Endothelial cell (in vitro differentiated cells): ENCODE results near the gene PAFAH1B1. TPM values are rescaled to one million over a fixed set of nuclear protein-coding genes. Genes with fewer than 3 reads are reported as not detected.

Source experiments
- DNase-seq: peaks from one replicate; pipeline ENCODE4 v3.0.0; 2021; ENCODE audit warnings: low spot score
- H3K27ac Mint-ChIP-seq: one replicate; pipeline ENCODE4 v1.8.0; 2021; ENCODE audit warnings: mixed read lengths, inconsistent platforms; ENCODE audit not compliant: unreplicated experiment
- H3K27me3 Mint-ChIP-seq: one replicate; pipeline ENCODE4 v1.8.0; 2021; ENCODE audit warnings: mild to moderate bottlenecking, moderate library complexity, mixed read lengths, inconsistent platforms; ENCODE audit not compliant: unreplicated experiment
- H3K36me3 Mint-ChIP-seq: one replicate; pipeline ENCODE4 v1.8.0; 2021; ENCODE audit warnings: mild to moderate bottlenecking, low read depth, mixed read lengths, inconsistent platforms; ENCODE audit not compliant: unreplicated experiment
- H3K4me1 Mint-ChIP-seq: one replicate; pipeline ENCODE4 v1.8.0; 2021; ENCODE audit warnings: mild to moderate bottlenecking, mixed read lengths, inconsistent platforms; ENCODE audit not compliant: unreplicated experiment
- H3K4me3 Mint-ChIP-seq: one replicate; pipeline ENCODE4 v1.8.0; 2021; ENCODE audit warnings: mild to moderate bottlenecking, mixed read lengths, inconsistent platforms; ENCODE audit not compliant: unreplicated experiment
- H3K9me3 Mint-ChIP-seq: one replicate; pipeline ENCODE4 v1.8.0; 2021; ENCODE audit warnings: mixed read lengths, inconsistent platforms; ENCODE audit not compliant: unreplicated experiment
- CTCF ChIP-seq: fragments of 200-600 bp; sonication (generic); IDR thresholded peaks from one replicate; pipeline ENCODE4 v1.5.0; 2021; ENCODE audit warnings: antibody characterized with exemption; ENCODE audit not compliant: unreplicated experiment
- total RNA-seq: library from RNA; stranded (reverse); fragmentation: NEBNext Ultra II Directional; extraction: Animal tissue kit (Norgen Biotek cat#: 25700); gene quantifications from one replicate; pipeline ENCODE4 v1.2.1, GENCODE V29; 2021; ENCODE audit not compliant: unreplicated experiment

The PAFAH1B1 gene
- total RNA-seq, 1 donor from 2014 or later: 141 TPM

GRCh38 chr17:2703181-2703580, 109.7 kb downstream of the PAFAH1B1 start:
- no peak for TF ChIP-seq CTCF
- Mint-ChIP-seq H3K4me1 (peaks cover 3% of the 10 kb centered on the region), H3K36me3 (peaks cover 12% of the 10 kb centered on the region), H3K4me3 (no peak overlapping the region), H3K27me3 (peaks cover 4% of the 10 kb centered on the region), H3K9me3 (no peaks in the 10 kb centered on the region), H3K27ac (no peak overlapping the region)
- DNase-seq: no peak

DNA sequence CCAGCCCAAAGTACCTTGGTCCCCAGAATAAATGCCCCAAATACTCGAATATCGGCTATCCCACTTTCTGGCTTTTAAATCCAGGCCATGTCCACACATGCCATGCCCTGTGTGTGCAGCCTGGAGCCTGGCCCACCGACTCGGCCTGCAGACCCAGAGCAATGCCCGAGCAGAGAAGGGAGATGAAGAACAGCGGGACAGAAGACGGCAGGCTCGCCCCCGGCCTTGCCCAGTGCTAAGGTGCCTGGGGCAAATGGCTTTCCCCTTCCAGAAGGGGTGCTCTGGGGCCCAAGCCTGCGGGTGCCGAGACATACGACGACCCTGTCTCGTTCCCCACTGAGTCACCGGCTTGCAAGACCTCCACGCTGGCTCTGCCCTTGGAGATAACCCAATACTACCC, 110.2 kb downstream of the PAFAH1B1 start:
- Mint-ChIP-seq H3K36me3 (peaks cover 12% of the 10 kb centered on the region), H3K27me3 (peaks cover 7% of the 10 kb centered on the region), H3K4me1 (peaks cover 3% of the 10 kb centered on the region), H3K27ac (no peak overlapping the region), H3K4me3 (no peak overlapping the region), H3K9me3 (no peaks in the 10 kb centered on the region)
- no peak for DNase-seq
- TF ChIP-seq CTCF: no peak

- Mint-ChIP-seq H3K36me3 (peaks cover 12% of the 10 kb centered on the region), H3K27ac (no peak overlapping the region), H3K4me1 (peaks cover 3% of the 10 kb centered on the region), H3K27me3 (peaks cover 8% of the 10 kb centered on the region), H3K9me3 (no peaks in the 10 kb centered on the region), H3K4me3 (no peak overlapping the region)
- DNase-seq: no peak
- TF ChIP-seq CTCF: no peak
These were observed 110.8 kb downstream of the PAFAH1B1 start for GRCh38 chr17:2704031-2704889.

GRCh38 chr17:2704890-2705248, 111.4 kb downstream of the PAFAH1B1 start:
- peak overlapping the region; percentile 37 for H3K4me3 Mint-ChIP-seq
- peaks cover 12% of the 10 kb centered on the region for H3K36me3 Mint-ChIP-seq
- TF ChIP-seq CTCF: no peak
- H3K27me3 Mint-ChIP-seq: peaks cover 11% of the 10 kb centered on the region
- H3K27ac Mint-ChIP-seq: no peak overlapping the region
- DNase-seq: no peak
- H3K9me3 Mint-ChIP-seq: no peaks in the 10 kb centered on the region
- H3K4me1 Mint-ChIP-seq: peaks cover 5% of the 10 kb centered on the region

DNA sequence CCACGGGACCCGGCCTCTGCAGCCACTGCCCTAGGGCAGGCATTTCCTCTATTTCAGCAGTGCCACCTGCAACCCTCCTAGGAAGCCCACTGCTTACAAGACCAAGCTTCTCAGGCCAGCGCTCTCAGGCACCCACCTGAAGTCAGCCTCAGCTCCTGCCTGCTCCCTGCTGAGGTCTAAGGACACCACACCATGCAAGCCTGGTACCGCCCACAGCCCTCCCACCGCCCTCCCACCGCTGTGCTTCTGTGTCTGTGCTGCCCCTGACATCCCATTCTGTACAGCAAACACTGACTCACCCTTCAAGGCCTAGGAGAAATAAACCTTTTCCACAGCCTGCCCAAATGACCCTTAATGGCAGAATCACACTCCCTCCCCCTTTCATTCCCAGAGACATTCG, 111.8 kb downstream of the PAFAH1B1 start:
- H3K9me3 Mint-ChIP-seq: no peaks in the 10 kb centered on the region
- peaks cover 10% of the 10 kb centered on the region for H3K36me3 Mint-ChIP-seq
- DNase-seq: no peak
- peaks cover 9% of the 10 kb centered on the region for H3K4me1 Mint-ChIP-seq
- H3K4me3 Mint-ChIP-seq: peak overlapping the region; percentile 37
- no peak overlapping the region for H3K27ac Mint-ChIP-seq
- TF ChIP-seq CTCF: no peak
- peaks cover 13% of the 10 kb centered on the region for H3K27me3 Mint-ChIP-seq
